DLD1 (cell line): Measurements from ENCODE around the gene SPAG5.

Experiments used
- in situ Hi-C: cut with HindIII; loops from 2 replicates; pipeline ENCODE4 v1.10.0; 2017; ENCODE audit warnings: low sequenced_read_pairs

Gene SPAG5, protein sequence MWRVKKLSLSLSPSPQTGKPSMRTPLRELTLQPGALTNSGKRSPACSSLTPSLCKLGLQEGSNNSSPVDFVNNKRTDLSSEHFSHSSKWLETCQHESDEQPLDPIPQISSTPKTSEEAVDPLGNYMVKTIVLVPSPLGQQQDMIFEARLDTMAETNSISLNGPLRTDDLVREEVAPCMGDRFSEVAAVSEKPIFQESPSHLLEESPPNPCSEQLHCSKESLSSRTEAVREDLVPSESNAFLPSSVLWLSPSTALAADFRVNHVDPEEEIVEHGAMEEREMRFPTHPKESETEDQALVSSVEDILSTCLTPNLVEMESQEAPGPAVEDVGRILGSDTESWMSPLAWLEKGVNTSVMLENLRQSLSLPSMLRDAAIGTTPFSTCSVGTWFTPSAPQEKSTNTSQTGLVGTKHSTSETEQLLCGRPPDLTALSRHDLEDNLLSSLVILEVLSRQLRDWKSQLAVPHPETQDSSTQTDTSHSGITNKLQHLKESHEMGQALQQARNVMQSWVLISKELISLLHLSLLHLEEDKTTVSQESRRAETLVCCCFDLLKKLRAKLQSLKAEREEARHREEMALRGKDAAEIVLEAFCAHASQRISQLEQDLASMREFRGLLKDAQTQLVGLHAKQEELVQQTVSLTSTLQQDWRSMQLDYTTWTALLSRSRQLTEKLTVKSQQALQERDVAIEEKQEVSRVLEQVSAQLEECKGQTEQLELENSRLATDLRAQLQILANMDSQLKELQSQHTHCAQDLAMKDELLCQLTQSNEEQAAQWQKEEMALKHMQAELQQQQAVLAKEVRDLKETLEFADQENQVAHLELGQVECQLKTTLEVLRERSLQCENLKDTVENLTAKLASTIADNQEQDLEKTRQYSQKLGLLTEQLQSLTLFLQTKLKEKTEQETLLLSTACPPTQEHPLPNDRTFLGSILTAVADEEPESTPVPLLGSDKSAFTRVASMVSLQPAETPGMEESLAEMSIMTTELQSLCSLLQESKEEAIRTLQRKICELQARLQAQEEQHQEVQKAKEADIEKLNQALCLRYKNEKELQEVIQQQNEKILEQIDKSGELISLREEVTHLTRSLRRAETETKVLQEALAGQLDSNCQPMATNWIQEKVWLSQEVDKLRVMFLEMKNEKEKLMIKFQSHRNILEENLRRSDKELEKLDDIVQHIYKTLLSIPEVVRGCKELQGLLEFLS

DNA sequence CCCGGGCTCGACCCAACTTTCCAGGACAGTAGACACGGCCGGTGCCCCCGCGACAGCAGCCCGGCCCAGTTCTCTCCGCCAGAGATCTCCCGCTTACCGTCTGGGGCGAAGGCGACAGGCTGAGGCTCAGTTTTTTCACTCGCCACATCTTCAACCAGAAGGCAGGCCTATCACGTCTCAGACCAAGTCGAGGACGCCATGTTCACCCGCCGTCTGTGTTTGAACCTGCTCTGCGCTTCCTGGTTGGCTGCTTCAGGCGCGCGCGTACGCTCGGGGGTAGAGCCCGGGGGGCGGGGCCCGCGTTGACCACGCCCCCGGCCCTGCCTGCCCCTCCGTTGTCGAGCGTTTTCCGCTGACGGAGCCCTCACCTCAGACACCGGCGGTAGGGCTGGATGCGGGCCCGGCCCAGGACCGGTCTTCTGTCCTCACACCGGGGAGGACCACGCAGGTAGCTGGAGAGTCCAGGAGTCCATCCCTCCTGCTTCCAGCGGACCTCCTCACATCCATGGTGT lies at the start of gene SPAG5:
Gene SPAG5, minus strand, starts transcription at position 227 of the 512 bp plus-strand sequence. Its CDS starts 79 bp downstream, at position 148.
- in situ Hi-C loops: no loop called here

DNA sequence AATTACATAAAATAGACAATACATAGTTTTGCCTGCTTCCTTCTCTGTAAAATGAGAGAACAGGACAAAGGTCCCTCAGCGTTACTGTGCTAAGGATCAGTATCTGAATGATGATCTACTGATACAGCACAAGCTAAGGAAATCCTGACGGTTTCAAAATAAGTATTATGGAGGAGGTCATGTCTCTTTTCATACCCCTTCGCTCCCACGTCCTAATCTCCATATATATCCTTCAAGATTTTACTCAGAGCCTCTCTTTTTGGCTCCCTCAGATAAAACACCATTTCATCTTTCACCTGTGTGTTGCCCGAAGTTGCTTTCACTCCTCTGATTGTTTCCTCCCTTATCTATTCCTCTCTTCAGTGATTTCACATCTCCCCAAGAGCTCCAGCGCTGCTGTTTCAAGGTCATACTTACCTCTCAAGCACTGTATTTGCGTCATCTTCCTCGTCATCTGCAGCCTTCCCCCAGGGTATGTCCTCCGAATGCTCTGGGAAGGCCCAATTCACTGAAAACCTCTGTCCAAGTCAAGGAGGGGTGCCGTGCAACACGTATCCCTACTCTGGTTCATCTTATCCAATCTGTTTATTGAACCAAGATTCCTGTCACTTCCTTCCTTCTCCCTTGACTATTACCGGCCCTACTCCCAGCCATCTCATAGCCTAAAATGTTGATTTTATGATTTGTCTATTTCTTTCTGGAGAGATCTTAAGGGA lies 47.4 kb upstream of the SPAG5 start:
- in situ Hi-C loops: no loop called here

DNA sequence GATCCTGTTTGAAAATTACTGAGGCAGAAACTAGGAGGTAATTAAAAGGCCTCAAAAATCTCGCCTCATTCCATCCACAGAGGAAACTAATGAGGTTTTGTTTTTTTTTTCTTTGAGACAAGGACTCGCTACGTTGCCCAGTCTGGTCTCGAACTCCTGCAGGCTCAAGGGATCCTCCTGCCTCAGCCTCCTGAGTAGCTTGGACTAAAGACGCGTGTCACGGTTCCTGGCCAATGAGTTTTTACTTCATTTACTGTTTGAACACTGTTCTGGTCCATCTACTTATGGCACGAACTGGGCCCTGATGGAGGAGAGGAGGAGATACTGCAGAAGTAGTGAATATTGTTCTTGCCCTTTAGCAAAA lies 46.7 kb upstream of the SPAG5 start:
- in situ Hi-C loops: no loop called here

DNA sequence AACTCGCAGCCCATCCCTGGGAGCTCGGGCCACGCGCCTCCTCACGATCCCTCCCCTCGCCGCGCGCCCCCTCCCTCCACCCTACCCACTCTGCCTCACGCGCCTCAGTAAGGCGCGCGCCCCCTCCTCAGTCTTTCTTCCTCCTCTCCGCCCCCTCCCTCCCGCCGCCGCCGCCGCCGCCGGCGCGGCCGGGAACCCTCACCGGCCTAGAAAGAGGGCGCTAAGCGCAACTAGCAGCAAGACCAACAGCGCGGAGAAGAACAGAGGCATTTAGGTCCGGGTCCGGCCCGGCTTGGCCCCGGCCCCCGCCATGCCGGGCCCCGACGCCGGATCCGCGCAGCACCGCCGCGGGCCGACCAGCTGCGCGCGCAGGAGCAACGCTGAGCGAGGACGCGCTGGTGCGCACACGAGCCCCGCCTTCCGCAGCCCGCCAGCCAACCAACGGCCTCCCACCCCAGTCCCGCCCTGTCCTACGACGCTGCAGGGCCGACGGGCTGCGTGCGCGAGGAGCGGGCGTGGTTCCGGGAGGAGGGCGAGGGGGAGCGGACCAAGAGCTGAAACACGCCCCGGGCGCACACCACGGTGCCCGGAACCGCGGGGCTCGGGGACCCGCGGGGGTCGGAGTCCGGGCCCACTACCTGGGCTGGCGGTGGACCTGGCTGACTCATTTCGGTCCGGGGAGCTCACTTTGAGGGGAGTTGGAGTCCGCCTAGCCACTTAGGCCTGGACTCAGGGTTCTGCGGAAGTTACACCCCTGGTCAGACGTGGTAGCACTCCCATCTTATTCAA lies 46.2 kb upstream of the SPAG5 start, which contains the start of gene BLTP2:
Gene BLTP2, minus strand, starts transcription at position 372 of the 789 bp plus-strand sequence. Its CDS starts 102 bp downstream, at position 270.
- in situ Hi-C loops: no loop called here

DNA sequence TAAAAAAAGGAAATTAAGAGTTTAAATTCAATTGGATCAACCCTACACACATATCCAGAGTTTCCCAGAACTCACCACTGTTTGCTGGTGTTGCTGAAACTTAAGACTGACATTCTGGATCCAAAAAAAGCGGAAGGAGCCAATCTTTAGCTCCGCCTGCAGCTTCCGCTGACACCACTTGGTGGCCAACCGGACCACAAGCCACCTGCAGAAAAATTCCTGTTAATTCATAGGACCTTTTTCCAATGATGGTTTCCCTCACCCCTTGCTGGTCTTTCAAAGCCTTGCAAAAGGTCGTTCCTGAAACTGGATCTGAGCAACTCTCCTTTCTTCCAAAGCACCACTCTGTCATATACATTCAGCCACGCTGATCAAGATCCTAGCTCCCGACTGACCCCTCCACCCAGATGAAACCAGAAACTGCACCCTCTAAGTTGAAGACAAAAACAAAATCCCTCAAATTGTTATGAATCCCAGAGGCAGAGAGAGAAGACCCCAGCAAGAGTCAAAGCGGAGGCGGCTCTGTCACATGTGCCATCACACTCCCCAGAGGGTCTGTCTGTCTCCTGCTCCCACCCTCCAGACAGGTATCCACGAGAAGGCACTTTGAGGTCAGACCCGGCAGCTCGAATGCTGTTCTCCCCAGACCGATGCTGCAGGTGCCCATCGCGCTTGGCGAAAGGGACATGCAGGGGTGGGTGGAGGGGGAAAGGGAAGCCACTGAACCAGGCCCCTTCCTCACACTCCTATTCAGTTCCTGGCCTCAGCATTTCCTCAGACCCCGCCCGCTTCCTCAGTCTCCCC lies 45.4 kb upstream of the SPAG5 start:
- in situ Hi-C loops: no loop called here

DNA sequence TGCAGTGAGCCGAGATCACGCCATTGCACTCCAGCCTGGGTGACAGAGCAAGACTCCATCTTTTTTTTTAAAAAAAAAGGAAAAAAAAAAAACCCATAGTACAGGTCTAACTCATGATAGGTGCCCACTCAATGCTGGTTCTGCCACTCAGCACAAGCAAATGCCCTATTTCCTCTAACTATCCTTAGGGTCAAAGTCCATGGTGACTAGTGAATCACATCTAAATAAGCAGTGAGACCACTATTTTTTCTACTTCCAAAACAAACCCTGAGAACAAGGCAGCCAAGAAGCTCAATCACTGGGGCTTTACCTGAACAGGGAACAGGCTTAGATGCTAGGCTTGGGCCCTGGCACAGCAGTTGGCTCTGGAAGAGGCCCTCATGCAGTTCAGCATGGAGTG lies 42.8 kb upstream of the SPAG5 start:
- in situ Hi-C loops: no loop called here

DNA sequence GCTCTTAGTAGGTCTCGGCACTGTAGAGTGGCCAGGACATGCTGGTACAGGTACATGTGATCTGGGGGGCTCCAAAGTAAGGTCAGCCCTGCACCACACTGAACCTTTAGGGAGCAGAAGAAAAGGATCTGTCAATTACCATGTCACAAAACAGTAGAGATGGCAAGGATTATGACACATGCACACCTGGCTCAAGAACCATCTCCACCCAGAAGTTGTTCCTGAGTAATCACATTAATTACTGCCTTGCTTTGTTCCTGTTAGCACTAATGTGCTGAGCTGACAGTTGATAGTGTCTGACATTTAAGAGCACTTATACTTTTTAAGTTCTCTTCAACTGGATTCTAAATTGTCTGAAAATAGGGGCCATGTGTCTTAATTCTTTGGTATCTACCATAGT lies 36.7 kb upstream of the SPAG5 start:
- in situ Hi-C loops: no loop called here

DNA sequence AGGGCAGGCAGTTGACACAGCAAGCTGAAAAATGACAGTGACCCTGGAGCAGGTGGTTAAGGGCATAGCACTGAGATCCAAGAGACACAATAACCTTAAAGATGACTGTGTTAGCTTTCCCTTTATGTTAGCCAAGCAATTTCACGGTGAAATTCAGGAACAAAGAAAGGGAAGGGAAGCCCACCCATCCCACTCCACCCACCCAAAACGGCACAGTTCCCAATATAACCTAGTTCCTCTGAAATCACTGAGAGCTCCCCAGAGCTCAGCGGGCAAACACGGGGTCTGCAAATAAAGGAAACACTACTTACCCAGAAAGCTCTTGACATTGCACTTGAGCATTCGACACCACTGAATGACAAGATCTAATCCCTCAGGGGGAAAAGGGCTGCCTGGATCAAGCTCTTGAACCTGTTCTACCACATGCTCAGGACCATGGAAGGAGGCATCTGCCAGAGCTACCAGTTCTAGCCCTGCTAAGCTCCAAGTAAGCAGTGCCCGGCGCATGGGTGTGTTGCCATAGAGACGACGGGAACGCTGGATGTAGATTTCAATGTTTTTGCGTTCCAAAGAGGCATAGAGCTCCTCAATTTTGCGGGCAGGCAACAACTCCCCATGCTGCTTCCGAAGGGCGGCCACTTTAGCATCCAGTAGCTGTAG lies 35.5 kb upstream of the SPAG5 start:
- in situ Hi-C loops: no loop called here

DNA sequence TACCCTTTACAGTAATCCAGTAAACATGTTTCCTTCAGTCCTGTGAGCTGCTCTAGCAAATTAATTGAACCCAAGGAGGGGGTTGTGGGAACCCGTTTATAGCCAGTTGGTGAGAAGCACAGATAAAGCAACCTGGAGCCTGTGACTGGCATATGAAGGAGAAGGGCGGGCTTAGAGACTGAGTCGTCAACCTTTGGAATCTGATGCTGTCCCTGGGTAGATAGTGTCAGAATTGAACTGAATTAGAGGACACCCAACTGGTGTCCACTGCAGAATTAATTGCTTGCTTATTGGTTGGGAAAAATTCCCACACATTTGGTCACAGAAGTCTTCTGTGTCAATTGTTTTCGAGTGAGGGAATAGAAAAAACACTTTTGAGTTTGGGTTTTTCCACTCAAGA lies 28.0 kb upstream of the SPAG5 start:
- in situ Hi-C loops: no loop called here

DNA sequence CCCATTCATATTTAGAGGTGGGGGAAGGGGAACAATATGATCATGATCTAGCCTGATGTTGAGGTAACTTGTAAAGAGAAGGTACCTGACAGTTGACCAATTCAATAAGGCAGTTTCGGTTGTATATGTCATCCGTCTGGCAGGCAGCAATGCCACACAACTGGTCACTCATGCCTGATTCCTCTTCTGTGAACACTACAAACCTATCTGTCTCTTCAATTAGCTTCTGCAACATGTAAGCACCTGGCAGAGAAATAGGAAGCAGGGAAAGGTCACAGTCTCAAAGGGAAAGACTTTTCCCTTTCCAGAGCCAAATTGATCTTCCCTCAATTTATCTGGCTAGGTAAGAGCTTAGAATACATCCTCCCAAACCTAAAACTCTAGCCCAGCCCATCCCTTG lies 25.3 kb upstream of the SPAG5 start:
- in situ Hi-C loops: no loop called here

DNA sequence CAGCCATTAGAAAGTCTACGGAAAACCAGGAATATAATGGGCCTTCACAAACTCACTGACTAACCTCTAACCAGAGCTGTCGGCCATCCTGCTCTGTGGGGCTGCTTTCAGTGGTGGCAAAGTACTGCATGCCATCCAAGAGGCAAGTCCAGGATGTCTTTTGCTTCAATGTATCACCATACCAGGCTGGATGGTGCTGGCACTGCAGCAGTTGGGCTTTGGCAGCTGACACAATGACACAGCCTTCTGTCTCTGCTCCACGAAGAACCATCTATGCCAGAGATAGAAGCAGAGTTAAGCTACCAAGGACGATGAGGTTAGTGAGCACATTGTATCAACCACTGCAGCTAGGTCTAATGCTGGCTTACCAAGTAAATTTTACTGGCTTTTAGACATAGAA lies 24.9 kb upstream of the SPAG5 start:
- in situ Hi-C loops: no loop called here

DNA sequence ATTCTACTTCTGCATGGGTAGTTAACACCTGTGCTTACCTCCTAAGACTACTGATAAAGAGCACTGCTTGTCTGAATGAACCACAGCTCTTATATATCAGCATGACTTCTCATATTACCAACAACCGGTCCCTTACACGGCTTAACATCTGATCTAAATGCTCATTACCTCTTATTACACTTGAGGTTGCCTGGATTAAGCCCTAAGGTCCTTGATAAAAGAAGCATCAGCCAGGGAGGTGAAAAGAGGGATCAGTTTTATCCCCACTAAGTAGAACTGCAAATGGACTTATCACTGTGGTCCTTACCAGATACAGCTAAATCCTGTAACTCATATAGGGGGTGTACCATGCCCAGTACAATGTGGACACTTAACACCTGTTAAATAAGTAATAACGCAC lies 23.4 kb upstream of the SPAG5 start:
- in situ Hi-C loops: no loop called here

DNA sequence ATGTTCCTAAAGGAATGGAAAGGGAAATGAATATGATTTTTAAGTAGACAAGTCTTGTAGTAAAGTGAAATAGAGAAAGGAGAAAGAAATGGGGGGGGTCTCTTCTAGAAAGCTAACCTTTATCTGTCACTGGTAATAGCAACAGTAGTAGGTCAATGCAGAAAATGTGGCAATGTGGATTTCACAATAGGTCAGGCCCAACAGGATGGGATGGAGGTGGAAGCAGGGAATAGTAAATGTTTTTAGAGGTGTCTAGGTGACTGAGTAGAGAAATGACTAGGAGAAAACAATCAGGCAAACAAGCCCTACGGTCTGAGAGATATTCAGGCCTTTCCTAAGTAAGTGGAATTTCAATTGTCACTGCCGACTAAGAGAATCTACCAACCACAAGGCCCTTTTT lies 21.2 kb upstream of the SPAG5 start:
- in situ Hi-C loops: no loop called here

DNA sequence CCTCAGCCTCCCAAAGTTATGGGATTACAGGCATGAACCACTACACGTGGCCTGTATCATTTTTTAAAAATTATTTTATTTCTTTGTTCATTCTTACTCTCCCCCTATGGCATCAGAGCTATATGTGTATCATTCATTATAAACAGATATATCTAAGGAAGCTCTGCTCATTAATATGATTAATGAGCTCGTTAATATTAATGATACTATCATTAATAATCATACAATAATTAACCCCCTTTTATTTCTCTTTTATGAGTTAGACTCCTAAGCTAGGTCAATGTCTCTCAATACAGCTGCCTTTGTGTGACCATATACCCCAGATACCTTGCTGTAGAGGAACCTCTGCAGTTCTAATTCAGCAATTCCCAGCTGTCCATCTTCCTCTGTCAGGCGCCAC lies 19.6 kb upstream of the SPAG5 start:
- in situ Hi-C loops: no loop called here

DNA sequence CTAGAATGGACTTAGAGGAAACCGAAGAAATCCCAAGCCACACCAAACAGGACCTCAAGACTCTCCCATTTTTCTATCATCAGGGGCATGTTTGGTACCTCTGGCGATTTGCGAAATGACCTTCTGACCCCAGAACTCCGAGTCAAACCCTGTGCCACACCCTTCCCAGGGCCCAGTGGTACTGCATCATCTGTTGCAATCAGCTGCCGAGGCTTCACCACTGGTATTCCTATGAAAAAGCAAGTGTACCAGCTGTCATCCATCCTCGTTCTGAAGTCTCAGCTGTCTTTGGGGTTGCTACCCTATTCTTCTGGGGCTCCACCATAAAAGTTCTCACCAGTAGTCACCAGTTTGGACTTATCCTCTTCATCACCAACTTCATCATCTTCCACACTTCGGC lies 17.5 kb upstream of the SPAG5 start:
- in situ Hi-C loops: no loop called here

DNA sequence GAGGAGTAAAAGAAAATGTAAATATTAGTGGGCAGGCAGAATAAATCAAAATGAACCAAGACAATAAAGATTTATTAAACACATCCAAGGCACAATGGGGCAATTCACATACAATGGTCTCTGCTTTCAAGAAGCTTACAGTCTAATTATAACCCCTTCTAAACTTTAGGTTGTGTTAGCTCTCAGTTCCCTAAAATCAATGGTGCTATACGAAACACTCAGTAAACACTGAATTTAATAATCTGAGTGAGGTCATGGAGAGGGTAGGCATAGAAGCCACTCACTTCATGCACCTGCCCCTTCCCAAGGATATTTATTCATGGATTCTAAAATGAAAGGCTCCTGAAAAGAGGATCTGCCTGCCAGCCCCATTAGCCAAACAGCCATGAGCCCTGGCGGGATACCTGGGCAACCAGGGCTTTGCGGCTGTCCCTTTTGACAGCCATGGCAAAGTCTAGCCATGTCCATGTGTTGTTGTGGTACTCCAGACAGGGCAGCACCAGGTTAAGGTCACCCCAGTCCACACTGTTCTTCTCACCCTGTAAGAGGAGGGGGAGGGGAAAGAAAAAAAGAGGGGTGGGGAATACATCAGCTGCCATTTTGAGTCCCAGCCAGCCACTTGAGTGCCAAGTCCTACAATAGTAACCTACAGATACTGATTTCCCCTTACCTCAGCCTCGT lies 16.6 kb upstream of the SPAG5 start:
- in situ Hi-C loops: no loop called here

DNA sequence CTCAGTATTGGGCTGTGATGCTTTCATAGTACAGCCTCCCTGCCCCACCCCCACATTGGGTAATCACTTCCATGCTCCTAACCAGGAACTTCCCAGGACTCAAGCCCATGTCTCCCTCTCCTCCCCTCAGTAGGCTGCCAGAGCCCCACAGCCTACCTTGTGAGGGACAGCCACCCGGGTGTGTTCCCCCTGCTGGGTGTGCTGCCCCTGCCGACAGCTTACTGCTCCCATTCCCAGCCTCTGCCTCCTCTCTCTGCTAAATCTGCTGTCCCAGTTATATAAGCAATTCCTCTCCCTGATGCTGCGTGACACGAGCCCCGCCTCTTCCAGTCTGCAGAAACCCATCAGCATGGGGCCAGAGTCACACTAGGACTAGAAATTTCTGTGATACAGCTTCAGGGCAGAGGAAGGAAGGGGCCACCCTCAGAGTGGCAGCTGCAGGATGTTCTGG lies 15.1 kb upstream of the SPAG5 start, which contains the start of gene RSKR:
Gene RSKR, minus strand, starts transcription at position 255 of the 451 bp plus-strand sequence. Its CDS starts 24 bp downstream, at position 231.
- in situ Hi-C loops: no loop called here
